Measurements from ENCODE around the gene LDHAL6A.

The LDHAL6A gene

GRCh38 chr11:18498039-18498438 lies 42.4 kb downstream of the LDHAL6A start:
- peaks cover 48% of the 10 kb centered on the region for H3K36me3 ChIP-seq (ENCODE audit: insufficient read depth, insufficient read length, low read length)
- H3K9ac ChIP-seq (ENCODE audit: insufficient read length, low read depth): no peak overlapping the region
- no peak overlapping the region for H3K4me3 ChIP-seq (ENCODE audit: insufficient read length, low read depth)
- H3K4me1 ChIP-seq (ENCODE audit: insufficient read depth, insufficient read length): no peaks in the 10 kb centered on the region
- H3K9me3 ChIP-seq (ENCODE audit: insufficient read depth, low read length): no peaks in the 10 kb centered on the region
- DNase-seq (ENCODE audit: low read depth, low spot score): no peak
- TF ChIP-seq YY1 (IDR thresholded peaks at IDR 0.05; ENCODE audit: insufficient read depth, insufficient read length) (no peak), ZNF274 (IDR thresholded peaks at IDR 0.05; ENCODE audit: low read depth, low read length) (no peak), SUZ12 (IDR thresholded peaks at IDR 0.05; ENCODE audit: extremely low read depth, insufficient read depth, insufficient read length) (no peak)
- H3K27me3 ChIP-seq (ENCODE audit: insufficient read depth, insufficient read length): no peaks in the 10 kb centered on the region

- TF ChIP-seq ZNF274 (IDR thresholded peaks at IDR 0.05; ENCODE audit: low read depth, low read length): no peak
- TF ChIP-seq SUZ12 (IDR thresholded peaks at IDR 0.05; ENCODE audit: extremely low read depth, insufficient read depth, insufficient read length): no peak
- TF ChIP-seq YY1 (IDR thresholded peaks at IDR 0.05; ENCODE audit: insufficient read depth, insufficient read length): no peak
- Histone ChIP-seq H3K27me3 (ENCODE audit: insufficient read depth, insufficient read length) (no peaks in the 10 kb centered on the region), H3K9ac (ENCODE audit: insufficient read length, low read depth) (no peak overlapping the region), H3K36me3 (ENCODE audit: insufficient read depth, insufficient read length, low read length) (peaks cover 54% of the 10 kb centered on the region), H3K4me3 (ENCODE audit: insufficient read length, low read depth) (no peak overlapping the region), H3K4me1 (ENCODE audit: insufficient read depth, insufficient read length) (no peaks in the 10 kb centered on the region), H3K9me3 (ENCODE audit: insufficient read depth, low read length) (no peaks in the 10 kb centered on the region)
- DNase-seq (ENCODE audit: low read depth, low spot score): no peak
These were observed 46.0 kb downstream of the LDHAL6A start for GRCh38 chr11:18501629-18502028.

- no peaks in the 10 kb centered on the region for H3K27me3 ChIP-seq (ENCODE audit: insufficient read depth, insufficient read length)
- TF ChIP-seq ZNF274 (IDR thresholded peaks at IDR 0.05; ENCODE audit: low read depth, low read length) (no peak), SUZ12 (IDR thresholded peaks at IDR 0.05; ENCODE audit: extremely low read depth, insufficient read depth, insufficient read length) (no peak), YY1 (IDR thresholded peaks at IDR 0.05; ENCODE audit: insufficient read depth, insufficient read length) (no peak)
- H3K4me1 ChIP-seq (ENCODE audit: insufficient read depth, insufficient read length): no peaks in the 10 kb centered on the region
- no peak overlapping the region for H3K4me3 ChIP-seq (ENCODE audit: insufficient read length, low read depth)
- peaks cover 50% of the 10 kb centered on the region for H3K36me3 ChIP-seq (ENCODE audit: insufficient read depth, insufficient read length, low read length)
- H3K9me3 ChIP-seq (ENCODE audit: insufficient read depth, low read length): no peaks in the 10 kb centered on the region
- H3K9ac ChIP-seq (ENCODE audit: insufficient read length, low read depth): no peak overlapping the region
- no peak for DNase-seq (ENCODE audit: low read depth, low spot score)
These were observed 46.7 kb downstream of the LDHAL6A start for GRCh38 chr11:18502352-18502751.

- Histone ChIP-seq H3K36me3 (ENCODE audit: insufficient read depth, insufficient read length, low read length) (peaks cover 17% of the 10 kb centered on the region), H3K27me3 (ENCODE audit: insufficient read depth, insufficient read length) (no peaks in the 10 kb centered on the region), H3K4me1 (ENCODE audit: insufficient read depth, insufficient read length) (no peaks in the 10 kb centered on the region), H3K9me3 (ENCODE audit: insufficient read depth, low read length) (no peaks in the 10 kb centered on the region), H3K9ac (ENCODE audit: insufficient read length, low read depth) (no peak overlapping the region), H3K4me3 (ENCODE audit: insufficient read length, low read depth) (no peak overlapping the region)
- no peak for TF ChIP-seq ZNF274 (IDR thresholded peaks at IDR 0.05; ENCODE audit: low read depth, low read length)
- TF ChIP-seq SUZ12 (IDR thresholded peaks at IDR 0.05; ENCODE audit: extremely low read depth, insufficient read depth, insufficient read length): no peak
- TF ChIP-seq YY1 (IDR thresholded peaks at IDR 0.05; ENCODE audit: insufficient read depth, insufficient read length): no peak
- no peak for DNase-seq (ENCODE audit: low read depth, low spot score)
These were observed 65.5 kb downstream of the LDHAL6A start for GRCh38 chr11:18521122-18521521.

GRCh38 chr11:18522388-18522787 lies 66.7 kb downstream of the LDHAL6A start:
- Histone ChIP-seq H3K9me3 (ENCODE audit: insufficient read depth, low read length) (no peaks in the 10 kb centered on the region), H3K36me3 (ENCODE audit: insufficient read depth, insufficient read length, low read length) (peaks cover 17% of the 10 kb centered on the region), H3K27me3 (ENCODE audit: insufficient read depth, insufficient read length) (no peaks in the 10 kb centered on the region), H3K4me3 (ENCODE audit: insufficient read length, low read depth) (no peak overlapping the region), H3K4me1 (ENCODE audit: insufficient read depth, insufficient read length) (no peaks in the 10 kb centered on the region), H3K9ac (ENCODE audit: insufficient read length, low read depth) (no peak overlapping the region)
- no peak for DNase-seq (ENCODE audit: low read depth, low spot score)
- TF ChIP-seq YY1 (IDR thresholded peaks at IDR 0.05; ENCODE audit: insufficient read depth, insufficient read length) (no peak), SUZ12 (IDR thresholded peaks at IDR 0.05; ENCODE audit: extremely low read depth, insufficient read depth, insufficient read length) (no peak)

- no peak for DNase-seq (ENCODE audit: low read depth, low spot score)
- no peak overlapping the region for H3K4me3 ChIP-seq (ENCODE audit: insufficient read length, low read depth)
- TF ChIP-seq ZNF274 (IDR thresholded peaks at IDR 0.05; ENCODE audit: low read depth, low read length) (no peak), SUZ12 (IDR thresholded peaks at IDR 0.05; ENCODE audit: extremely low read depth, insufficient read depth, insufficient read length) (no peak), YY1 (IDR thresholded peaks at IDR 0.05; ENCODE audit: insufficient read depth, insufficient read length) (no peak)
- H3K27me3 ChIP-seq (ENCODE audit: insufficient read depth, insufficient read length): no peaks in the 10 kb centered on the region
- peaks cover 15% of the 10 kb centered on the region for H3K36me3 ChIP-seq (ENCODE audit: insufficient read depth, insufficient read length, low read length)
- no peak overlapping the region for H3K9ac ChIP-seq (ENCODE audit: insufficient read length, low read depth)
- no peaks in the 10 kb centered on the region for H3K4me1 ChIP-seq (ENCODE audit: insufficient read depth, insufficient read length)
- no peaks in the 10 kb centered on the region for H3K9me3 ChIP-seq (ENCODE audit: insufficient read depth, low read length)
These were observed 67.4 kb downstream of the LDHAL6A start for GRCh38 chr11:18523084-18523483.

GRCh38 chr11:18524248-18524647 lies 68.6 kb downstream of the LDHAL6A start:
- Histone ChIP-seq H3K36me3 (ENCODE audit: insufficient read depth, insufficient read length, low read length) (peaks cover 13% of the 10 kb centered on the region), H3K4me1 (ENCODE audit: insufficient read depth, insufficient read length) (no peaks in the 10 kb centered on the region), H3K9ac (ENCODE audit: insufficient read length, low read depth) (no peak overlapping the region), H3K27me3 (ENCODE audit: insufficient read depth, insufficient read length) (no peaks in the 10 kb centered on the region), H3K4me3 (ENCODE audit: insufficient read length, low read depth) (no peak overlapping the region), H3K9me3 (ENCODE audit: insufficient read depth, low read length) (no peaks in the 10 kb centered on the region)
- no peak for DNase-seq (ENCODE audit: low read depth, low spot score)
- no peak for TF ChIP-seq YY1 (IDR thresholded peaks at IDR 0.05; ENCODE audit: insufficient read depth, insufficient read length)
- TF ChIP-seq SUZ12 (IDR thresholded peaks at IDR 0.05; ENCODE audit: extremely low read depth, insufficient read depth, insufficient read length): no peak
- no peak for TF ChIP-seq ZNF274 (IDR thresholded peaks at IDR 0.05; ENCODE audit: low read depth, low read length)

GRCh38 chr11:18526130-18526520 lies 70.5 kb downstream of the LDHAL6A start:
- TF ChIP-seq SUZ12 (IDR thresholded peaks at IDR 0.05; ENCODE audit: extremely low read depth, insufficient read depth, insufficient read length) (no peak), ZNF274 (IDR thresholded peaks at IDR 0.05; ENCODE audit: low read depth, low read length) (no peak), YY1 (IDR thresholded peaks at IDR 0.05; ENCODE audit: insufficient read depth, insufficient read length) (no peak)
- Histone ChIP-seq H3K4me1 (ENCODE audit: insufficient read depth, insufficient read length) (no peaks in the 10 kb centered on the region), H3K27me3 (ENCODE audit: insufficient read depth, insufficient read length) (no peaks in the 10 kb centered on the region), H3K4me3 (ENCODE audit: insufficient read length, low read depth) (peak overlapping the region; percentile 89), H3K9ac (ENCODE audit: insufficient read length, low read depth) (peak overlapping the region; percentile 91), H3K9me3 (ENCODE audit: insufficient read depth, low read length) (no peaks in the 10 kb centered on the region), H3K36me3 (ENCODE audit: insufficient read depth, insufficient read length, low read length) (peaks cover 13% of the 10 kb centered on the region)
- no peak for DNase-seq (ENCODE audit: low read depth, low spot score)

Measured in NT2/D1 (cell line).